Skin epidermis (tissue), 12 donors: ENCODE results near the gene ITGAE.
A peak's percentile ranks its signal among the peaks of the same experiment; 100 is the strongest.

ENCODE experiments used
- H3K27ac ChIP-seq, 21 experiments: fragments of 200-600 bp; sonication (generic) in 11 of 21; one replicate each; pipeline ENCODE4 v1.5.0; 2020; ENCODE audit warnings: mild to moderate bottlenecking in 3 of 21, inconsistent platforms in 2 of 21, moderate library complexity in 2 of 21
- H3K4me3 ChIP-seq, 7 experiments: fragments of 200-600 bp; sonication (generic) in 2 of 7; one replicate each; pipeline ENCODE4 v1.5.0; 2020; ENCODE audit warnings: inconsistent platforms in 2 of 7, mild to moderate bottlenecking in 2 of 7, moderate library complexity in 1 of 7

ITGAE gene

DNA sequence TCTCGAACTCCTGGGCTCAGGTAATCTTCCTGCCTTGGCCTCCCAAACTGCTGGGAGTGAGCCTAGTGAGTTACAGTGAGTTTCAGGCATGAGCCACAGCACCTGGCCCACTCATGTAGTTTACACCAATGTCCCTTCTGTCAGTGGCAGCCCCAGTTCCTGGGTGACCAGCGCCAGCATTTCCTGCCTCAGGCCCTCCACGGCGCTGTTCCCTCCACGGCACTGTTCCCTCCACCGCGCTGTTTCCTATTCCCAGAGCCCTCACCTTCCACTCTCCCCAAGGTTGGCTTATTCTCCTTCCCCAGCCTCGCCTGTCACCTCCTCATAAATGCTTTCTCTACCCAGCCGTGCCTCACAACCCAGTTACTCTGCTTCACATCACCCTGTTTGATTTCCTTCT is 32.6 kb downstream of the ITGAE start:
- no peak overlapping the region for H3K4me3 ChIP-seq
- no peak overlapping the region for H3K27ac ChIP-seq

- Histone ChIP-seq H3K4me3 (no peak overlapping the region), H3K27ac (peak overlapping the region in 3 of 21 experiments; percentile 35 to 83 (median 76))
These were observed 34.2 kb downstream of the ITGAE start for GRCh38 chr17:3766779-3767178.

- peak overlapping the region in 7 of 21 experiments; percentile 33 to 83 (median 54) for H3K27ac ChIP-seq
- H3K4me3 ChIP-seq = no peak overlapping the region
These were observed 35.0 kb downstream of the ITGAE start for GRCh38 chr17:3765981-3766380.

DNA sequence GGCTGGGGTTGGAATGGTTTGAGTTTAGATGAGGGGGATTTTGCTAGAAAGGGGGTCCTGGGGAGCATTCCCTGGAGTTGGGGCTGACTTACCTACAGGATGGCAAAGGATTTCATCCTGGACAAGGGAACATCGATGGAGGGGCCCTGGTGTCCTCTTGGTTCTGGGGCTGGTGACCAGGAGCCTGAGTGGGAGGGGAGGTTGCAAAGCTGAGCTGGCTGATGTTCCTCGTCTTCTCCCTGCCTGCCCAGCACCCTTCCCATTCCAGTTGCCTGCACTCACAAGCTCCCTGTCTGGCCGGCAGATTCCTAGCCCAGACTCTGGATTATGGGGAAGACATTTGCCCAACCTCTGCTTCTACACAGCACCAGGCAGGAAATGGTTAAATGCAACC is 37.2 kb downstream of the ITGAE start:
- Histone ChIP-seq H3K27ac (peak overlapping the region in 12 of 21 experiments; percentile 1 to 82 (median 63)), H3K4me3 (peak overlapping the region in 2 of 7 experiments; percentile 12 to 15)

DNA sequence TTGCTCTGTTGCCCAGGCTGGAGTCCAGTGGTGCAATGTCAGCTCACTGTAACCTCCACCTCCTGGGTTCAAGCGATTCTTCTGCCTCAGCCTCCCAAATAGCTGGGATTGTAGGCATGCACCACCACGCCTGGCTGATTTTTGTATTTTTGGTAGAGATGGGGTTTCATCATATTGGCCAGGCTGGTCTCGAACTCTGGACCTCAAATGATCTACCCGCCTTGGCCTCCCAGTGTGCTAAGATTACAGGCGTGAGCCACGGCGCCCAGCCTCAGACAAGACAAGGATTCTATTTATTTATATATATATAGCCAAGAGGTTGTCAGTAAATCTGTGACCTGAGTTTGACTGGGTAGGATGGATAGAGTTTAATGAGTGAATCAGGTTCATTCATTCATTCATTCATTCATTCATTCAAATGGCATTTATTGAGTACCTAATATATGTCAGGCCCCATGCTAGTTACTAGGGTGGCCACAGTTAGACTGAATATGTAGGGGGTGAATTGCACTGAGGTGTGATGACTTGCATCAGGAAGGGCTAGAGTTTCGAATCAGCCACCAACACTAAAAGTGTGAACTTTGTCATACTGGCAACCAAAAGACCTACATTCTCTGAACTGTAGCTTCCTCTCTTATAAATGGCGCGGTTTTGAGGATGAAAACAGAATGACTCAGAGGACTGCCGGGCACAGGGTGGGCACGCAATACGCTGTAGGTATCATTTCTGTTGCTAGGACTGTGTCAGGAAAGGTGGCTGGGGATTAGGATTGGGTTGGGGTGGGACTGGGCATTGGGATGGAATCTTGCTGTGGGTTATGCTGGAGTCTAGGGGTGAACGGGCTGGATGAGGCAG is 37.8 kb downstream of the ITGAE start:
- Histone ChIP-seq H3K4me3 (peak overlapping the region in 2 of 7 experiments; percentile 12 to 15), H3K27ac (peak overlapping the region in 12 of 21 experiments; percentile 1 to 82 (median 63))

- H3K4me3 ChIP-seq = no peak overlapping the region
These were observed 39.0 kb downstream of the ITGAE start for GRCh38 chr17:3761918-3762380.

GRCh38 chr17:3761036-3761917 is 39.7 kb downstream of the ITGAE start:
- Histone ChIP-seq H3K27ac (no peak overlapping the region), H3K4me3 (no peak overlapping the region)

More at GRCh38 chr17:3761918-3762380, 39.0 kb downstream of the ITGAE start:
- no peak overlapping the region for H3K27ac ChIP-seq

DNA sequence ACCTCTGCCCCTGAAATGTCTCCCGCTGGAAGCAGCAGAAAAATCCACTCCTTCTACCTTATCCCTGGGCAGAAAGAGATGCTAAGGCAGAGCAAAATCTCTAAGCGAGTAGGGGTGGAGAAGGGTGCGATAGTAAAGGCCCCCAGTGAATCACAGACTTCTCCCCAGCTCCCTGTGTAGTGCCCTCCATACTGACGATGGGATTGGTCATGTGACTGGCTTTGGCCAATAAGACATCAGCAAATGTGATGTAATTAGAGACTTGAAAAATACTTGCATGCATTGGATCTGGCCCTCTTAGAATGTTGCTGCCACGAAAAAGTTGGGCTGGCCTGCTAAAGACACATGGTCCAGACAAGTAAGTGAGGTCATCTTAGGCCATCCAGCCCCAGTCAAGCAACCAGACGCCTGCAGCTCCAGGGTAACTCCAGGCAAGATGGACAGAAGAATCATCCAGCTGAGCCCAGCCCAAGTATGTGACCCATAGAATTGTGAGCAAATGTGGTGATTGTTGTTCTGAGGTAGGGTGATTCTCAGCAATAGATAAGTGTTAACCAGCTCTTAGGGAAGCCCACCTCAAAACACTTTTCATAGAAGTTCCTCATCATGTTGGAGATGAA is 41.3 kb downstream of the ITGAE start:
- no peak overlapping the region for H3K4me3 ChIP-seq
- no peak overlapping the region for H3K27ac ChIP-seq

- H3K27ac ChIP-seq = peak overlapping the region in 18 of 21 experiments; percentile 18 to 85 (median 72)
- peak overlapping the region; percentile 20 to 54 (median 29) for H3K4me3 ChIP-seq
These were observed 45.5 kb downstream of the ITGAE start for GRCh38 chr17:3755335-3756030.

DNA sequence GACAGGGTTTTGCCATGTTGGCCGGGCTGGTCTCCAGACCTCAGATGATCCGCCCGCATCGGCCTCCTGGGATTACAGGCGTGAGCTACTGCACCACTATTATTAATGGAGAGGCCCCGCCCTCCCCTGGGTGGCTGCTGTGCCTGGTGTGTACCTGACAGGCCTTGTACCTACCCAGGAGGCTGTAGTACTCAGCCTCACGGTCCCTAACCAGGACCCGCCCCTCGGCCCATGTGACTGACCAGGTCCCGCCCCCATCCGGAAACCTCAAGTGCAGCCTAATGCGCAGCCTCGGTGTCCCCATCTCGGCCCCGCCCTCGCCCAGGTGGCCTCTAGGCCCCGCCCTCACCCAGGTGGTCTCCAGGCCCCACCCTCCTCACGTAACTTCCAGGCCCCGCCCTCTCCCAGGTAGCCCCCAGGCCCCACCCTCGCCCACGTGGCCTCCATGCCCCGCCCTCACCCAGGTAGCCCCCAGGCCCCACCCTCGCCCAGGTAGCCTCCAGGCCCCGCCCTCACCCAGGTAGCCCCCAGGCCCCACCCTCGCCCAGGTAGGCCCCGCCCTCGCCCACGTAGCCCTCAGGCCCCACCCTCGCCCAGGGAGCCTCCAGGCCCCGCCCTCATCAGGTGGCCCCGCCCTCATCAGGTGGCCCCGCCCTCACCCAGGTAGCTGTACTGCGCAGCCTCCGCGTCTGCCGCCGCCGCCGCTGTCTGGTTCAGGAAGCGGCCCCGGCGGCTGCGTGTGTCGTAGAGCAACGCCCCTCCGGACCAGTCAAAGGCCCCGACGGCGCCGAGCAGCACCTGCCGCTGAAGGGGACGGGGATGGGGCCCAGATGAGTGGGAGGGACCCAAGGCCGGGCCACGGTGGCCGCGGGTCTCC is 46.3 kb downstream of the ITGAE start:
- Histone ChIP-seq H3K4me3 (peak overlapping the region; percentile 20 to 54 (median 29)), H3K27ac (peak overlapping the region in 18 of 21 experiments; percentile 18 to 85 (median 72))

- H3K27ac ChIP-seq = peak overlapping the region in 10 of 21 experiments; percentile 14 to 79 (median 55)
- peak overlapping the region in 1 of 7 experiments; percentile 1 for H3K4me3 ChIP-seq
These were observed 46.9 kb downstream of the ITGAE start for GRCh38 chr17:3754066-3754457.

GRCh38 chr17:3753624-3754023 is 47.4 kb downstream of the ITGAE start:
- H3K27ac ChIP-seq = peak overlapping the region in 11 of 21 experiments; percentile 23 to 79 (median 54)
- H3K4me3 ChIP-seq = no peak overlapping the region

DNA sequence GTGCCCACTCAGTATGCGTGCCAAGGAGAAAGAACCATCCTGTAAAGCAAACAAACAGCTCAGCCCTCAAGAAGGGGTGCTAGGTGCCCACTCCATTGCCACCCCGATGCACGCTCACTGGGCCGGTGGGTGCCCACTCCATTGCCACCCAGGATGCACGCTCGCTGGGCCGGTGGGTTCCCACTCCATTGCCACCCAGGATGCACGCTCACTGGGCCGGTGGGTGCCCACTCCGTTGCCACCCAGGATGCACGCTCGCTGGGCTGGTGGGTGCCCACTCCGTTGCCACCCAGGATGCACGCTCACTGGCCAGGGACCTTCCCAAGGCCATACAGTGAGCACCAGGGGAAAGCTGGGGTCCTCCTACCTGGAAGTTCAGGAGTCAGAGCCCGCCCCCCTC is 49.2 kb downstream of the ITGAE start:
- Histone ChIP-seq H3K4me3 (no peak overlapping the region), H3K27ac (peak overlapping the region in 1 of 21 experiments; percentile 30)

GRCh38 chr17:3750926-3751325 is 50.1 kb downstream of the ITGAE start:
- H3K27ac ChIP-seq = peak overlapping the region in 3 of 21 experiments; percentile 21 to 72 (median 60)

DNA sequence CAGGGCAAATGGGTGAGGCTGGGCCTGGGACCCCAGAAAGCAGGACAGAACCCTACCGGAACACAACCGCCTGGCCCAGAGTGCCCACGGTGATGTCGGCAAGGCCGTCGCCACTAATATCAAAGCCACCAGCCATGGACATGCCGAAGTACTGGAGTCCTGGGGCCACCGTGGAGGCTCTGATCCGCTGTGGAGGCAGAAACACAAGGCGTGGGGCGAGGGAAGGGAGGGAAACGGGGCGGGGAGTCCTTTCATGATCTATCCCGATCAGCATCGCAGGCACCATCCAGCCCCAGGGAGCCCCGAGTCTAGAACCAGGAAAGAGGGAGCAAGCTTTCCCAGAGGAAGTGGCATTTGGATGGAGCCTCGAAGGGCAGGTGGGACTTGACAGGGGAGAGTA is 50.7 kb downstream of the ITGAE start:
- Histone ChIP-seq H3K4me3 (no peak overlapping the region), H3K27ac (peak overlapping the region in 3 of 21 experiments; percentile 11 to 72 (median 60))

More at GRCh38 chr17:3750926-3751325, 50.1 kb downstream of the ITGAE start:
- no peak overlapping the region for H3K4me3 ChIP-seq

DNA sequence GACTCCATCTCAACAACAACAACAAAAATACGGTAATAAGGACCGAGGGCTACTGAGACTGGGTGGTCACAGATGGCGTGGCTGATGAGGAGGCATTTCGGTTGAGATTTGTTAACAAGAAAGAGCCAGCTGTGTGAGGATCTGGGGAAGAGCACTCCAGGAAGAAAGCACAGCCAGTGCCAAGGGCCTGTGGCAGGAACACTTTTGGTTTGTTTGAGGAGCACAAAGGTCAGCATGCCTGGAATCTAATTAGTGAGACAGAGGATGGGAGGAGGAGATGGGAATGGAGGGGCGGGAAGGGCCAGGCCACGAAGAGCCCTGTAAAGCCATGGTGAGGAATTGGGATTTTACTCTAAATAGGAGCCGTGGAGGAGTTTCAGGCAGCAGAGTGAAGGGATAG is 52.4 kb downstream of the ITGAE start:
- no peak overlapping the region for H3K4me3 ChIP-seq
- H3K27ac ChIP-seq = no peak overlapping the region

DNA sequence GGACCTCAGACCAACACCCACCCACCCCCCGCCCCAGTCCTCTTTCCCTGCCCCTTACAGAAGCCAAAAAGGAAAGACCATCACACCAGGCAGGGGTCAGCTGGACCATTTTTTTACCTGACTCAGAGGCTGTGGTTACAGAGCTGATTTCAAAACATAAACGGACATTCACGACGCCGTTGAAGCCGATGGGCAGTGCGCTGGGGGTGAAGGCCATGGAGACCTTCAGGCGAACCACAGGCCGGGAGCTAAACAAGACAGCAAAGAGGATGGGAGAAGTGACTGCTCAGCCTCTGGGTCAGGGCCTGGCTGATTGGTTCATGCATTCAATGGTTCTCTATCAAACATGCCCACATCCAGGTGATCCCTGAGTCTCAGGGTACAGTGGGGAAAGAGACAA is 53.2 kb downstream of the ITGAE start:
- Histone ChIP-seq H3K4me3 (no peak overlapping the region), H3K27ac (no peak overlapping the region)

GRCh38 chr17:3745071-3745470 is 55.9 kb downstream of the ITGAE start:
- Histone ChIP-seq H3K27ac (no peak overlapping the region), H3K4me3 (no peak overlapping the region)
